GM19238 (cell line): ENCODE results near the gene NFILZ.
A peak's percentile ranks its signal among the peaks of the same experiment; 100 is the strongest.

ENCODE experiments used
- DNase-seq: peaks from one replicate; pipeline ENCODE4 v3.0.0; 2011; ENCODE audit warnings: low spot score; ENCODE audit not compliant: insufficient read length

The NFILZ gene

GRCh38 chr19:8629996-8630683 lies at the start of gene NFILZ:
TSS of gene NFILZ (plus strand) at chr19:8630633. CDS start at chr19:8676766, 46,133 bp downstream.
- no peak for DNase-seq

- peak; percentile 72 for DNase-seq
Observed at GRCh38 chr19:8580710-8581281, 49.6 kb upstream of the NFILZ start.

GRCh38 chr19:8584965-8585893 lies 45.2 kb upstream of the NFILZ start:
- no peak for DNase-seq

- no peak for DNase-seq
Observed at GRCh38 chr19:8585894-8586750, 44.3 kb upstream of the NFILZ start.

GRCh38 chr19:8589177-8589714 lies 41.2 kb upstream of the NFILZ start:
- no peak for DNase-seq

- DNase-seq, result no peak
Observed at GRCh38 chr19:8592231-8593009, 38.0 kb upstream of the NFILZ start.

GRCh38 chr19:8593931-8594330 lies 36.5 kb upstream of the NFILZ start:
- DNase-seq, result no peak

- DNase-seq, result no peak
Observed at GRCh38 chr19:8595651-8596050, 34.8 kb upstream of the NFILZ start.

GRCh38 chr19:8596168-8596567 lies 34.3 kb upstream of the NFILZ start:
- no peak for DNase-seq

GRCh38 chr19:8600064-8600463 lies 30.4 kb upstream of the NFILZ start:
- no peak for DNase-seq

GRCh38 chr19:8600816-8601215 lies 29.6 kb upstream of the NFILZ start:
- DNase-seq, result no peak

GRCh38 chr19:8601796-8602195 lies 28.6 kb upstream of the NFILZ start:
- DNase-seq, result no peak

- DNase-seq, result no peak
Observed at GRCh38 chr19:8605514-8605913, 24.9 kb upstream of the NFILZ start.

GRCh38 chr19:8607386-8607785 lies 23.0 kb upstream of the NFILZ start:
- DNase-seq, result no peak

GRCh38 chr19:8608941-8609278 lies 21.5 kb upstream of the NFILZ start:
- no peak for DNase-seq

GRCh38 chr19:8609279-8610040 lies 21.0 kb upstream of the NFILZ start:
- no peak for DNase-seq

- no peak for DNase-seq
Observed at GRCh38 chr19:8610041-8610935, 20.1 kb upstream of the NFILZ start, which contains the start of gene ADAMTS10. TSS of gene ADAMTS10 (minus strand) at chr19:8610715. CDS start at chr19:8605710, 5,005 bp downstream.

- no peak for DNase-seq
Observed at GRCh38 chr19:8610936-8611300, 19.5 kb upstream of the NFILZ start.
